ENCODE data around the gene SLC13A1. TPM values are rescaled to one million over a fixed set of nuclear protein-coding genes. Genes with fewer than 3 reads are reported as not detected.

The SLC13A1 gene
- total RNA-seq, 4 donors from 2014 or later = 26.2 to 93.2 (median 33.8) TPM; not detected in 1

- peak in 5 of 6 experiments; percentile 15 to 83 (median 79) for TF ChIP-seq CTCF (IDR thresholded peaks at IDR 0.05)
- TF ChIP-seq POLR2A (IDR thresholded peaks at IDR 0.05) = no peak
- Histone ChIP-seq H3K27ac (no peak overlapping the region), H3K4me3 (no peak overlapping the region)
Measured at GRCh38 chr7:123154231-123154860, 45.4 kb downstream of the SLC13A1 start.

GRCh38 chr7:123151443-123151842 lies 48.3 kb downstream of the SLC13A1 start:
- TF ChIP-seq POLR2A (IDR thresholded peaks at IDR 0.05) = no peak
- TF ChIP-seq CTCF (IDR thresholded peaks at IDR 0.05) = no peak
- Histone ChIP-seq H3K36me3 (no peaks in the 10 kb centered on the region), H3K27me3 (no peaks in the 10 kb centered on the region), H3K9me3 (no peaks in the 10 kb centered on the region), H3K27ac (no peak overlapping the region), H3K4me1 (no peaks in the 10 kb centered on the region), H3K4me3 (no peak overlapping the region)
- no peak for DNase-seq

More at GRCh38 chr7:123154231-123154860, 45.4 kb downstream of the SLC13A1 start:
- H3K27me3 ChIP-seq = no peaks in the 10 kb centered on the region
- DNase-seq = peak in 2 of 3 donors; percentile 29 to 85
- no peaks in the 10 kb centered on the region for H3K4me1 ChIP-seq
- no peaks in the 10 kb centered on the region for H3K9me3 ChIP-seq
- H3K36me3 ChIP-seq = no peaks in the 10 kb centered on the region

GRCh38 chr7:123148813-123149212 lies 51.0 kb downstream of the SLC13A1 start:
- TF ChIP-seq POLR2A (IDR thresholded peaks at IDR 0.05) (no peak), CTCF (IDR thresholded peaks at IDR 0.05) (no peak)
- Histone ChIP-seq H3K36me3 (no peaks in the 10 kb centered on the region), H3K9me3 (no peaks in the 10 kb centered on the region), H3K27ac (no peak overlapping the region), H3K4me1 (no peaks in the 10 kb centered on the region), H3K27me3 (no peaks in the 10 kb centered on the region), H3K4me3 (no peak overlapping the region)
- DNase-seq = no peak

- no peak overlapping the region for H3K27ac ChIP-seq
- no peaks in the 10 kb centered on the region for H3K36me3 ChIP-seq
- no peaks in the 10 kb centered on the region for H3K27me3 ChIP-seq
- no peak overlapping the region for H3K4me3 ChIP-seq
- H3K4me1 ChIP-seq = no peaks in the 10 kb centered on the region
- H3K9me3 ChIP-seq = no peaks in the 10 kb centered on the region
- DNase-seq = no peak
- no peak for TF ChIP-seq POLR2A (IDR thresholded peaks at IDR 0.05)
- TF ChIP-seq CTCF (IDR thresholded peaks at IDR 0.05) = no peak
Measured at GRCh38 chr7:123143252-123144006, 56.3 kb downstream of the SLC13A1 start.

- TF ChIP-seq POLR2A (IDR thresholded peaks at IDR 0.05) = no peak
- TF ChIP-seq CTCF (IDR thresholded peaks at IDR 0.05) = no peak
- H3K27ac ChIP-seq = no peak overlapping the region
Measured at GRCh38 chr7:123140561-123140960, 59.2 kb downstream of the SLC13A1 start.

More at GRCh38 chr7:123140561-123140960, 59.2 kb downstream of the SLC13A1 start:
- no peak for DNase-seq
- no peaks in the 10 kb centered on the region for H3K4me1 ChIP-seq
- no peak overlapping the region for H3K4me3 ChIP-seq
- H3K9me3 ChIP-seq = no peaks in the 10 kb centered on the region
- no peaks in the 10 kb centered on the region for H3K36me3 ChIP-seq
- no peaks in the 10 kb centered on the region for H3K27me3 ChIP-seq

Measured in Peyer's patch (tissue), 4 donors.